GM18951 (cell line): ENCODE data around the gene THSD7B.

Source experiments
- POLR2A ChIP-seq: IDR thresholded peaks from 4 replicates; pipeline ENCODE4 v1.6.1; 2011; ENCODE audit warnings: mild to moderate bottlenecking; ENCODE audit not compliant: insufficient read length, insufficient read depth; ENCODE audit errors: extremely low read depth
- in situ Hi-C: fragments of 300-500 bp; cut with MboI; formaldehyde crosslinking; loops from one replicate; pipeline ENCODE4 v1.12.0; 2022; ENCODE audit warnings: low sequenced_read_pairs, mixed read lengths, inconsistent platforms; ENCODE audit not compliant: unreplicated experiment

THSD7B gene

GRCh38 chr2:137123226-137123625, 357.9 kb downstream of the THSD7B start:
- no peak for TF ChIP-seq POLR2A
- in situ Hi-C loops = no loop called here

DNA sequence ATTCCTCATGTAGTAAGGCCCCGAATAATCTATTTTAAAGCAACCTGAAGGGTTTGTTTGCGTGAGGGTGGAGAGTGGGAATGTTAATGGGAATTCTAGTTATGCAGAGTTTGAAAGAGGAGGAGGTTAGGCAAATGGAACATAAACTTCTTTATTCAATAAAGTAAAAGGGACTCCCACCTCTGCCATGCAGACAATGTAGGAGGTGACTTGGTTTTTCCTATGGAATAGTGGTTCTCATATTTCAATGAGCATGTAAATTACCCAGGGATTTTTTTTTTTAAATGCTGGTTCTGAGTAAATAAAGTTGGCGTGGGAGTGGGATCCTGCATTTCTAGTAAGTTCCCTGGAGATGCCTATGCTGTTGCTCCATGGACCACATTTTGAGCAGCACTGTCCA, 367.9 kb downstream of the THSD7B start:
- no peak for TF ChIP-seq POLR2A
- in situ Hi-C loops = no loop called here

- no peak for TF ChIP-seq POLR2A
- in situ Hi-C loops = no loop called here
These were observed 372.9 kb downstream of the THSD7B start for GRCh38 chr2:137138263-137138662.

DNA sequence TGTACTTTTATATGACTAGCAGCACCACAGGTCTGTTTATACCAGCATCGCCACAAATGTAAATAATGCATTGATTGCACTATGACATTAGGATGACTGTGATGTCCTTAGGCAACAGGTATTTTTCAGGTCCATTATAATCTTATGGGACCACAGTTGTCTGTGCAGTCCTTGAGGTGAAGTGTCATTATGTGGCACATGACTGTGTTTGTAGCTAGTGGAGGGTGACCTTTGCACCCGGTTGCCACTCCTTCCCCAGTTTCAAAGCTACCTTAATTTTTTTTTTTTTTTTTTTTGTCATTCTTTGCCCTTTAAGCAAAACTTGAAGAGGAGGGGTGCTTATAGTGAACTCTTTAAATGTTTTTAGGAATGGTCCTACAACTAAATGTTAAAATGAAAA, 386.4 kb downstream of the THSD7B start:
- TF ChIP-seq POLR2A = no peak

DNA sequence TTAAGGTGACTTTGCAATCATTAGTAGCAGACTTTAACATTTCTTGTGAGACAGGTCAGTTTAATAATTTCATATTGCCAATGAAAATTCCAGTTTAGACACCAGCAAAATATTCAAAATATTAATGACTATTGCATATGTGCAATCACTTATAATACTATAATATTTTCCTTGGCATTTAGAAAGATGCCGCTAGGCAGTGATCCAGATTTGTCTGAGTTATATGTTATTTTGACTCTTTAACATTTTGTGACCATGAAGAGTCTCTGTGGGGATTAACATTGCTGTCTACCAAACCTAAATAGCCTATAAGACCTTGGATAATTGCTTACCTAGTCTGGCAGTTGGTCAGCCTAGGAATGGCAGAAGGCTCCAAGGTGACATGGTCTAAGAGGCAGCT, 389.6 kb downstream of the THSD7B start:
- TF ChIP-seq POLR2A = no peak
- in situ Hi-C loops = no loop called here

More for the DNA sequence above, 386.4 kb downstream of the THSD7B start:
- in situ Hi-C loops = no loop called here

GRCh38 chr2:137155356-137156104, 390.2 kb downstream of the THSD7B start:
- in situ Hi-C loops = no loop called here
- TF ChIP-seq POLR2A = no peak

GRCh38 chr2:137156221-137156844, 391.0 kb downstream of the THSD7B start:
- in situ Hi-C loops = no loop called here
- no peak for TF ChIP-seq POLR2A

- in situ Hi-C loops = no loop called here
- TF ChIP-seq POLR2A = no peak
These were observed 392.5 kb downstream of the THSD7B start for GRCh38 chr2:137157851-137158250.

- TF ChIP-seq POLR2A = no peak
- in situ Hi-C loops = no loop called here
These were observed 395.9 kb downstream of the THSD7B start for GRCh38 chr2:137161250-137161649.

GRCh38 chr2:137165968-137166367, 400.6 kb downstream of the THSD7B start:
- in situ Hi-C loops = no loop called here

DNA sequence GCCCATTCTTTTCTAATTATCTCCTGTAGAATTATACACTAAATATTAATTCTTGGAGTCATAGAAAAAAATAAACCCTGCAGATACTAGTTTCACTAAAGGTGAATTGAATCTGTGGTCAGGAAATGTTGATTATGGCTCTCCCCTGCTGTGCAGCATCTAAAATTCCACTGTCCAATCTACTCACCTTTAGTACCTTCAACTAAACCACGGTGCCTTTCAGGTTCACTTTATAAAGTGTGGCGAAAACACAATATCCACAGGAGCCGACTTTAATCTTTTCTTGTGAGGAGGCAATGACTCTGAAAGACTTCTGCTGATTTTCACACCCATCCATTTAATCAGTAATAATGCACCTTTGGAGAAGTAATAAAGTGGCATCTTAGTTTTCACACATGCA, 402.3 kb downstream of the THSD7B start:
- in situ Hi-C loops = no loop called here
- TF ChIP-seq POLR2A = no peak

More at GRCh38 chr2:137165968-137166367, 400.6 kb downstream of the THSD7B start:
- no peak for TF ChIP-seq POLR2A

- no peak for TF ChIP-seq POLR2A
- in situ Hi-C loops = no loop called here
These were observed 403.2 kb downstream of the THSD7B start for GRCh38 chr2:137168552-137168951.

DNA sequence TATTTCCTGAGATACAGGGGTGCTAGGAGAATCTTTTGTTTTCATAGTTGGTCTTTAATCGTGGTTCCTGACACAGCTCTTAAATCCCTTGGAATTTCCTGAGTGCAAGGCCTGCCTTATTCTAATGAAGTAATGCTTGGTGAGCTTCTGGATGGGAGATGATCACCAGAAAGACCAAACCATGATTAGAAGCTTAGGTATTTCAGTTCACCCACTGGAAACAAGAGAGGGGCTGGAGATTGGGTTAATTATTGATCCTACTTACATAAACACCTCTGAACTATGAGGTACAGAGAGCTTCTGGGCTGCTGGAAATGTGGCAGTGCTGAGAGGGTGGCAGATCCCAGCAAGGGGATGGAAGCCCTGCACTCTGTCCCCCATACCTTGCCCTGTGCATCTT, 406.8 kb downstream of the THSD7B start:
- in situ Hi-C loops = no loop called here
- TF ChIP-seq POLR2A = no peak

DNA sequence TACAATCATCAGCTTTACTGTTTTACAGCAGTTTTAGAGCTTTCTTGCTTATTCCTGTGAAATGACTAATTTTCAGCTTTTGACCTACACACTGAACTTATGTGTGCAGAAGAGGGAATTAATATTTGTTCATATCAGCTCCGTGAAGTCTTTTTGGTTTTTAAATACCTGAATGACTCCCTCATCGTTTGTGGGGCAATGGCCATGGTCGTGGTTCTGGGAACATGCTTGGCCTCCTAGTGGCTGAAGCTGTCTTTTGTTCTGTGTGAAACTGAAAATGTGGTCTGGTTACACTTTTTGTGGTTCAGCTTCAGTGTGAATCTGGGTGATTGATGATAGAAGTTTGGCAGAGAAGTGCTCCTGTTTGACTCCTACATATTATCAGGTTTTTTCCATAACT, 408.1 kb downstream of the THSD7B start:
- in situ Hi-C loops = no loop called here
- no peak for TF ChIP-seq POLR2A
